Esophagus muscularis mucosa (tissue), 4 donors: ENCODE measurements around the gene NACC1. TPM values are rescaled to one million over a fixed set of nuclear protein-coding genes. Genes with fewer than 3 reads are reported as not detected.

Source experiments
- DNase-seq: peaks from one replicate; pipeline ENCODE4 v3.0.0-alpha.2; 2017; ENCODE audit errors: extremely low spot score
- H3K27ac ChIP-seq, 4 donors: fragments of 200-600 bp; sonication (generic); replicated peaks in 1 of 4; 1 replicate in 3 of 4; 2 replicates in 1 of 4; pipeline ENCODE4 v1.5.1; 2016 to 2019; ENCODE audit warnings: mild to moderate bottlenecking in 1 of 4
- H3K27me3 ChIP-seq, 4 donors: fragments of 200-600 bp; sonication (generic); one replicate each; pipeline versions ENCODE4 v1.5.1 to v1.6.0; 2016 to 2019
- H3K36me3 ChIP-seq, 4 donors: fragments of 200-600 bp; sonication (generic); one replicate each; pipeline ENCODE4 v1.5.1; 2016 to 2019
- H3K4me1 ChIP-seq, 4 donors: fragments of 200-600 bp; sonication (generic); one replicate each; pipeline ENCODE4 v1.5.1; 2016 to 2019
- H3K4me3 ChIP-seq, 4 donors: fragments of 200-600 bp; sonication (generic); 1 replicate in 2 of 4; 2 replicates in 2 of 4; pipeline ENCODE4 v1.5.1; 2016 to 2019; ENCODE audit warnings: mild to moderate bottlenecking in 4 of 4, moderate library complexity in 1 of 4
- H3K9me3 ChIP-seq, 4 donors: fragments of 200-600 bp; sonication (generic); 1 replicate in 3 of 4; 2 replicates in 1 of 4; pipeline ENCODE4 v1.5.1; 2016 to 2019
- EP300 ChIP-seq: sonication (generic); formaldehyde crosslinking; IDR thresholded peaks from one replicate; pipeline ENCODE4 v1.6.1; 2017; ENCODE audit warnings: antibody characterized with exemption
- POLR2A ChIP-seq: fragments of 450-650 bp; IDR thresholded peaks from one replicate; pipeline ENCODE4 v1.6.1; 2017; ENCODE audit warnings: antibody characterized with exemption, moderate library complexity, mild to moderate bottlenecking, low read depth
- POLR2AphosphoS5 ChIP-seq, 2 donors: sonication (generic); formaldehyde crosslinking; IDR thresholded peaks; one replicate each; pipeline ENCODE4 v1.6.1; 2017; ENCODE audit warnings: antibody characterized with exemption in 2 of 2
- WGBS: methylation state at CpG from one replicate; pipeline ENCODE4 v1.1.5; 2018; 5-methylcytosine and 5-hydroxymethylcytosine counted together
- intact Hi-C: fragments of 100-400 bp; cut with DNase I; formaldehyde crosslinking; loops from one replicate; pipeline ENCODE4 v1.15.1; 2023
- total RNA-seq, 4 donors: library from RNA; depleted of rRNA; stranded (reverse); fragments of >200 nt; gene quantifications; one replicate each; pipeline versions ENCODE4 v1.1.0 to v1.2.1, GENCODE V29; 2016
- TF ChIP-seq, protein P1 (sequence below), 3 experiments: fragments of 200-600 bp in 2 of 3; fragments of 450-650 bp in 1 of 3; sonication (generic) in 2 of 3; IDR thresholded peaks; one replicate each; pipeline ENCODE4 v1.5.1; 2017 to 2019; ENCODE audit warnings: antibody characterized with exemption in 3 of 3, mild to moderate bottlenecking in 2 of 3, moderate library complexity in 1 of 3

NACC1 gene
- total RNA-seq, 4 donors from 2014 or later = 24.5 to 61.6 (median 29.6) TPM

DNA sequence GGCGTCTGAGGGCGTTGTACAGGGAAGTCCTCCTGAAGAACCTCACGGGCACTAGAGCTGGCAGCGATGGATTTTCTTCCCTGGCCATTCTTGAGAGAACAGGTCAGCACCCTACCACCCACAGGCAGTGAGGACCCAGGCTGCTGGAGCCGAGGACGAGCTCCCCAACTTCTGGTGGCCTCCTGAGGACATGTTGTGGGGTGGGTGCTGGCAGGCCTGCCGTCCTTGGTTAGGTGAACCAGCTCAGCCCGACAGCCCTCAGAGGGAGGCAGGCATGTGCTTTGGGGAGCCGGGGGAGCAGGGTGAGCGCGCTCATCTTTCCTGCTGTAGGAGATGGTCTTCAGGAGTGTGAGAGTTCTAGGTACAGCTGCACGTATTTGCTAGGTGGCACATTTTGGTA, 30.8 kb upstream of the NACC1 start:
- peaks cover 42 to 65% (median 64%) of the 10 kb centered on the region in 4 donors for H3K4me1 ChIP-seq
- no peaks in the 10 kb centered on the region for H3K27me3 ChIP-seq
- intact Hi-C loops = no loop called here
- no peak for DNase-seq
- H3K9me3 ChIP-seq = no peaks in the 10 kb centered on the region
- WGBS = 90% methylated on average over 12 of the region's 12 CpGs
- peaks cover 5 to 65% (median 45%) of the 10 kb centered on the region in 4 donors for H3K36me3 ChIP-seq
- peak overlapping the region in 2 of 4 donors; percentile 30 to 90 for H3K27ac ChIP-seq
- no peak overlapping the region for H3K4me3 ChIP-seq
- TF ChIP-seq POLR2A = no peak
- TF ChIP-seq POLR2AphosphoS5 (IDR thresholded peaks at IDR 0.05) = no peak
- TF ChIP-seq, protein P1, sequence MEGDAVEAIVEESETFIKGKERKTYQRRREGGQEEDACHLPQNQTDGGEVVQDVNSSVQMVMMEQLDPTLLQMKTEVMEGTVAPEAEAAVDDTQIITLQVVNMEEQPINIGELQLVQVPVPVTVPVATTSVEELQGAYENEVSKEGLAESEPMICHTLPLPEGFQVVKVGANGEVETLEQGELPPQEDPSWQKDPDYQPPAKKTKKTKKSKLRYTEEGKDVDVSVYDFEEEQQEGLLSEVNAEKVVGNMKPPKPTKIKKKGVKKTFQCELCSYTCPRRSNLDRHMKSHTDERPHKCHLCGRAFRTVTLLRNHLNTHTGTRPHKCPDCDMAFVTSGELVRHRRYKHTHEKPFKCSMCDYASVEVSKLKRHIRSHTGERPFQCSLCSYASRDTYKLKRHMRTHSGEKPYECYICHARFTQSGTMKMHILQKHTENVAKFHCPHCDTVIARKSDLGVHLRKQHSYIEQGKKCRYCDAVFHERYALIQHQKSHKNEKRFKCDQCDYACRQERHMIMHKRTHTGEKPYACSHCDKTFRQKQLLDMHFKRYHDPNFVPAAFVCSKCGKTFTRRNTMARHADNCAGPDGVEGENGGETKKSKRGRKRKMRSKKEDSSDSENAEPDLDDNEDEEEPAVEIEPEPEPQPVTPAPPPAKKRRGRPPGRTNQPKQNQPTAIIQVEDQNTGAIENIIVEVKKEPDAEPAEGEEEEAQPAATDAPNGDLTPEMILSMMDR (IDR thresholded peaks at IDR 0.05) = no peak
- TF ChIP-seq EP300 = no peak

DNA sequence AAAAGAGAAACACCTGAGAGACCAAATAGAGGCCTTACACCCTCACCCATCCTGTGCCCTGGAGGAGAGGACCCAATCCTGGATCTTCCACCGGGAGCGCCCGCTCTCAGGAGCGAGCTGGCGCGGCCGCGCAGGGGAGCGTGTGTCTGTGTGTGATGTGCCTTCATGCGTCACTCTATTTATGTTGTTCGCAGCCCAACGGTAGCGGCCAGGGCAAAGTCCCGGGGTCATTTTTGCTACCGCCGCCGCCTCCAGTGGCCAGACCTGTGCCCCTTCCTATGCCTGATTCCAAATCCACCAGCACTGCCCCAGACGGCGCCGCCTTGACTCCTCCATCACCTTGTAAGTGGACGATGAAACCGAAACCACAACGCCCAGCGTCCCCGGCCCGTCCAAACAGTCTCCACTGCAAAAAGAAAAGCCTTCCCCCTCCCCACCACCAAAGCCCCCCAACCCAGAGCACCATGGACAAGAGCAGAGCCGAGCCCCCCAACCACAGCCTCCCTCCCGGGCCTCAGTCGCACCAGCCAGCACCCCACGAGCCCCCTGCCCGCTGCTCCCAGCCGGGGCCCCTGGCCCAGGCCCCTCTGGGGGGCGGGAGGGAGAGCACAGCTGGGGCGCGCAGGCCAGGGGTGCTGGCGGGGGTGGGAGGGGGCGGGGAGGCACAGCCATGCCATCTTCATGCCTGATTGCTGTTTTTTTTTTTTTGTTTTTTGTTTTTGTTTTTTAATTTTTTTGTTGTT, 30.1 kb upstream of the NACC1 start:
- intact Hi-C loops = no loop called here
- DNase-seq = no peak
- H3K27ac ChIP-seq = peak overlapping the region; percentile 40 to 90 (median 63)
- no peak for TF ChIP-seq EP300
- H3K4me3 ChIP-seq = no peak overlapping the region
- WGBS = 90% methylated on average over 35 of the region's 37 CpGs
- no peaks in the 10 kb centered on the region for H3K9me3 ChIP-seq
- peaks cover 5 to 58% (median 42%) of the 10 kb centered on the region in 4 donors for H3K36me3 ChIP-seq
- H3K27me3 ChIP-seq = no peaks in the 10 kb centered on the region
- H3K4me1 ChIP-seq = peaks cover 44 to 65% (median 63%) of the 10 kb centered on the region in 4 donors

DNA sequence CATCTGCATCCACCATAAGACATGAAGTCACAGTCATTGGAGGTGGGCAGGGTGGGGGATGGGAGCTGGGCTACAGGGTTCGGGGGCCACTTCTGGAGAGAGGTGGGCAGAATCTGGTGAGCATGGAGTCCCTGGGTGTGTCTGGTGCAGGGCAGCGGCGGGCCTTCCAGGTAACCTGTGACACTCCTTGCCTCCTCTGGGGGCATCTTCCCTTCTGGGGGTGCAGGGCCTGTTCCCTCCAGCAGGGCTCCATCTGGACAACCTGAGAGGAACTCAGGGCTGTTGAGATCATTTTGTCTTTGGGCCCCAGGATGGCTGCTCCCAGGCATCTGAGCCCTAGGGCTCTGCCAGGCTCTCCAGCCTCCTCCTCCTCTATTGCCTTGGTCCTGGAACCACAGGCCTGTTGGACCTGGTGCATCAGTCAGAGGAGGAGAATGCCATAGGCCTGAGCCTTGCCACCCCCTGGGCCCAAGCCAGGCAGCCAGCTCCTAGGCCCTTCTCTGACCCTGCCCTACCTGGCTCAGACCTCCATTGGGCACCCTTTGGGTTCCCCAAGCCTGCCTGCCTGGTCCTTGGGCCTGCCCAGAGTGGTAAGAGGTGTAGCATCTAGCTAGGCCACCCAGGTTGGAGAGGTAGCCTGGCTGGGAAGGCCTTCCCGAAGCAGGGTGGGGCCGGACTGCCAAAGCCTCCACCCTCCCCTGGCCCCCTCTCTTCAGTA, 28.8 kb upstream of the NACC1 start:
- no peak for TF ChIP-seq POLR2AphosphoS5 (IDR thresholded peaks at IDR 0.05)
- TF ChIP-seq, protein P1 (IDR thresholded peaks at IDR 0.05) = peak in 1 of 3 experiments; percentile 32
- H3K9me3 ChIP-seq = no peaks in the 10 kb centered on the region
- peak overlapping the region; percentile 79 to 90 (median 86) for H3K27ac ChIP-seq
- H3K4me3 ChIP-seq = no peak overlapping the region
- no peaks in the 10 kb centered on the region for H3K27me3 ChIP-seq
- WGBS = 91% methylated on average over 5 of the region's 5 CpGs
- peaks cover 55 to 74% (median 71%) of the 10 kb centered on the region in 4 donors for H3K4me1 ChIP-seq
- DNase-seq = no peak
- intact Hi-C loops = no loop called here
- peaks cover 0 to 45% (median 29%) of the 10 kb centered on the region in 4 donors for H3K36me3 ChIP-seq

DNA sequence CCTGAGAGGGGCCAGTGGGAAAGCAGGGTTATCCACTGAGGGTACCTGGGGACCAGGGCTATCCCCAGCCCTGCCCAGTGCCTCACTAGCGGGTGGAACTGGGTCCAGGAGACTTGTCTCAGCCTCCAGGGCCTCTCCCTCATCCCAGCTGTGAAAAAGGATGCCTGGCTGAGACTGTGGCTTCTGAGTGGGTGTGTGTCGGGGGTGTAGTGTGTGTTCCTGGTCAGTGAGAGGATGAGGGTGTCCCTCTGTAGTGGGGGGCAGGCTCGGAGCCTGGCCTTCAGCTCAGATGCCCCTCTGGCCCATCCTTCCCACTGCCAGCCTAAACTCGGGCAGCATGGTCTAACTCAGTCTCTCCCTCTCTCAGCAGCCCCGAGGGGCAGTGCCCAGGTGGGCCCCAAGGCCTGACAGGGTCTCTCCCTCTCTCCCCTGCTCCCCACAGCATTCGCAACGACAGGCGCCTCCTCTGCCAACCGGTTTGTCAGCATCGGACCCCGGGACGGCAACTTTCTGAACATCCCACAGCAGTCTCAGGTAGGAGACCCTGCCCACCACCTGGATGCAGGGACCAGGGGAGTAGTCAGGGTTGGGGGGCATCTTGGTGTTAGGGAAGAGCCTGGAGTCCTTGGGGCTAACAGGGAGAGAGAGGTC, 28.1 kb upstream of the NACC1 start:
- Histone ChIP-seq H3K4me1 (peaks cover 62 to 81% (median 78%) of the 10 kb centered on the region in 4 donors), H3K9me3 (no peaks in the 10 kb centered on the region), H3K4me3 (no peak overlapping the region), H3K27me3 (no peaks in the 10 kb centered on the region), H3K27ac (peak overlapping the region; percentile 79 to 90 (median 86)), H3K36me3 (peaks cover 5 to 48% (median 35%) of the 10 kb centered on the region in 4 donors)
- intact Hi-C loops = loop anchor here (2.0 kb wide), 1 partner anchor 27 kb away; no protein-coding TSS in a partner anchor
- DNase-seq = no peak
- TF ChIP-seq EP300 = no peak
- TF ChIP-seq, protein P1 (IDR thresholded peaks at IDR 0.05) = no peak
- TF ChIP-seq POLR2A = no peak
- TF ChIP-seq POLR2AphosphoS5 (IDR thresholded peaks at IDR 0.05) = no peak
- WGBS = 78% methylated on average over 7 of the region's 12 CpGs
